Measurements from ENCODE around the gene KLK7.

Gene KLK7

DNA sequence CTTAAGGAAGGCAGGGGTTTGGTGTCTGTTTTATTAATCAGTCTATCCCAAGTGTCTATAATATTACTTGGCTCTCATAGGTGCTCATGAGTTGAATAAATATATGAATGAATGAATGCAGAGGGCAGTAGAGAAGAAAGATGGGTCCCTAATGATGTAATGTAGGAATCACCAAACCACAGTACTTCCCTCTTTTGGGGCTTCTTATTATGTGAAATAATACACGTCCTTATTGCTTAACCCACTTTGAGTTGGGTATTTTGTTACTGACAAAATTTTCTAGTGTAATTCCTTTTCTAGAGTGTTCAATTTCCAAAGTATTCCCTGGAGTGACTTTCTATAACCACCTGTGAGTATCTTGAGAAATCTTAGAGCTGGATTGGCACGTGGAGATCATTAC lies 44.1 kb downstream of the KLK7 start:
- no peak for TF ChIP-seq CREB1 (IDR thresholded peaks at IDR 0.05; ENCODE audit: low read depth)
- no peak for TF ChIP-seq USF1 (IDR thresholded peaks at IDR 0.05)
- TF ChIP-seq FOXM1 (IDR thresholded peaks at IDR 0.05; ENCODE audit: borderline replicate concordance, low read depth), result no peak
- TF ChIP-seq EGR1 (IDR thresholded peaks at IDR 0.05), result no peak
- TF ChIP-seq TAF1 (IDR thresholded peaks at IDR 0.05; ENCODE audit: low read depth), result no peak
- no peak for TF ChIP-seq YY1 (IDR thresholded peaks at IDR 0.05; ENCODE audit: low read depth)
- no peak for TF ChIP-seq EP300 (IDR thresholded peaks at IDR 0.05; ENCODE audit: borderline replicate concordance)
- no peak for TF ChIP-seq NFIC (IDR thresholded peaks at IDR 0.05)
- TF ChIP-seq, protein P1, sequence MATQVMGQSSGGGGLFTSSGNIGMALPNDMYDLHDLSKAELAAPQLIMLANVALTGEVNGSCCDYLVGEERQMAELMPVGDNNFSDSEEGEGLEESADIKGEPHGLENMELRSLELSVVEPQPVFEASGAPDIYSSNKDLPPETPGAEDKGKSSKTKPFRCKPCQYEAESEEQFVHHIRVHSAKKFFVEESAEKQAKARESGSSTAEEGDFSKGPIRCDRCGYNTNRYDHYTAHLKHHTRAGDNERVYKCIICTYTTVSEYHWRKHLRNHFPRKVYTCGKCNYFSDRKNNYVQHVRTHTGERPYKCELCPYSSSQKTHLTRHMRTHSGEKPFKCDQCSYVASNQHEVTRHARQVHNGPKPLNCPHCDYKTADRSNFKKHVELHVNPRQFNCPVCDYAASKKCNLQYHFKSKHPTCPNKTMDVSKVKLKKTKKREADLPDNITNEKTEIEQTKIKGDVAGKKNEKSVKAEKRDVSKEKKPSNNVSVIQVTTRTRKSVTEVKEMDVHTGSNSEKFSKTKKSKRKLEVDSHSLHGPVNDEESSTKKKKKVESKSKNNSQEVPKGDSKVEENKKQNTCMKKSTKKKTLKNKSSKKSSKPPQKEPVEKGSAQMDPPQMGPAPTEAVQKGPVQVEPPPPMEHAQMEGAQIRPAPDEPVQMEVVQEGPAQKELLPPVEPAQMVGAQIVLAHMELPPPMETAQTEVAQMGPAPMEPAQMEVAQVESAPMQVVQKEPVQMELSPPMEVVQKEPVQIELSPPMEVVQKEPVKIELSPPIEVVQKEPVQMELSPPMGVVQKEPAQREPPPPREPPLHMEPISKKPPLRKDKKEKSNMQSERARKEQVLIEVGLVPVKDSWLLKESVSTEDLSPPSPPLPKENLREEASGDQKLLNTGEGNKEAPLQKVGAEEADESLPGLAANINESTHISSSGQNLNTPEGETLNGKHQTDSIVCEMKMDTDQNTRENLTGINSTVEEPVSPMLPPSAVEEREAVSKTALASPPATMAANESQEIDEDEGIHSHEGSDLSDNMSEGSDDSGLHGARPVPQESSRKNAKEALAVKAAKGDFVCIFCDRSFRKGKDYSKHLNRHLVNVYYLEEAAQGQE (IDR thresholded peaks at IDR 0.05; ENCODE audit: low read depth), result no peak
- no peak for TF ChIP-seq TCF12 (IDR thresholded peaks at IDR 0.05; ENCODE audit: low read depth)
- no peak for TF ChIP-seq MAX (IDR thresholded peaks at IDR 0.05)
- no peak for TF ChIP-seq CEBPB (IDR thresholded peaks at IDR 0.05)
- TF ChIP-seq ZBTB7A (IDR thresholded peaks at IDR 0.05; ENCODE audit: low read depth), result no peak
- TF ChIP-seq RAD21 (IDR thresholded peaks at IDR 0.05; ENCODE audit: low read depth), result no peak
- TF ChIP-seq TEAD4 (IDR thresholded peaks at IDR 0.05), result no peak

- TF ChIP-seq FOXM1 (IDR thresholded peaks at IDR 0.05; ENCODE audit: borderline replicate concordance, low read depth), result no peak
- TF ChIP-seq TEAD4 (IDR thresholded peaks at IDR 0.05), result no peak
- no peak for TF ChIP-seq ZBTB7A (IDR thresholded peaks at IDR 0.05; ENCODE audit: low read depth)
- TF ChIP-seq, protein P1 (IDR thresholded peaks at IDR 0.05; ENCODE audit: low read depth), result no peak
- TF ChIP-seq CREB1 (IDR thresholded peaks at IDR 0.05; ENCODE audit: low read depth), result no peak
- no peak for TF ChIP-seq TCF12 (IDR thresholded peaks at IDR 0.05; ENCODE audit: low read depth)
- no peak for TF ChIP-seq NFIC (IDR thresholded peaks at IDR 0.05)
- TF ChIP-seq EP300 (IDR thresholded peaks at IDR 0.05; ENCODE audit: borderline replicate concordance), result no peak
These were observed 50.1 kb downstream of the KLK7 start for GRCh38 chr19:50933640-50934039.

- TF ChIP-seq MAX (IDR thresholded peaks at IDR 0.05), result no peak
- no peak for TF ChIP-seq EGR1 (IDR thresholded peaks at IDR 0.05)
These were observed 51.0 kb downstream of the KLK7 start for GRCh38 chr19:50932690-50933083.

DNA sequence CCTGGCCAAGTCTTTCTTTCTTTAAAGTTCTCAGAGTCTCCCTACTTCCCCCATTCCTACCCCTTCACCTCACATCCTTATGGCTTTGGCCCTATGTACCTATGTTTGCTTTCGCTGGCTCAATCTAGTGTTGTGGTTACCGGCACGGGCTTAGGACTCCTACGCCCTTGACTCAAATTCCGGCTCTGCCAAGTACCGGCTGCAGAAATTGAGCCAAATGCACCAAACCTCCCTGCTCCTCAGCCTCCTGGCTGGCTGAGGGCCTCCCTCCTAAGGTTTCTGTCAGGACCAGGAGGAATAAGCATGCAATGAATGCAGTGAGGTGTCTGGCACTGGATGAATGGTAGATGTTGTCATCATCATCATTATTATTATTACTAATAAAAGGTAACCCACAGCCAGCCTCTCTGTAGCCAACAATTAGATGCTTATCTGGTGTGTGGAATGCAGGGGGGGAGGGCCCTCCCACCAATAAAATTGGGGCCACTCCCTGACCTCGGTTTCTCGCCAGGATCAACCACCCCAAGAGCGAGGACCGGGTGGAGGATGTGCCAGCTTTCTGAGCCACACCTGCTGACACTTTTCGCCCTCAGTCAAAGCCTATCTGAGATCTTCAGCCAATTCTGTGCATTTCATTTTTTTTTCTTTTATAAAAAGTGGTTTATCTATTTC lies 51.6 kb downstream of the KLK7 start:
- TF ChIP-seq TAF1 (IDR thresholded peaks at IDR 0.05; ENCODE audit: low read depth) (no peak), TCF12 (IDR thresholded peaks at IDR 0.05; ENCODE audit: low read depth) (no peak)
- TF ChIP-seq, protein P1 (IDR thresholded peaks at IDR 0.05; ENCODE audit: low read depth), result no peak

DNA sequence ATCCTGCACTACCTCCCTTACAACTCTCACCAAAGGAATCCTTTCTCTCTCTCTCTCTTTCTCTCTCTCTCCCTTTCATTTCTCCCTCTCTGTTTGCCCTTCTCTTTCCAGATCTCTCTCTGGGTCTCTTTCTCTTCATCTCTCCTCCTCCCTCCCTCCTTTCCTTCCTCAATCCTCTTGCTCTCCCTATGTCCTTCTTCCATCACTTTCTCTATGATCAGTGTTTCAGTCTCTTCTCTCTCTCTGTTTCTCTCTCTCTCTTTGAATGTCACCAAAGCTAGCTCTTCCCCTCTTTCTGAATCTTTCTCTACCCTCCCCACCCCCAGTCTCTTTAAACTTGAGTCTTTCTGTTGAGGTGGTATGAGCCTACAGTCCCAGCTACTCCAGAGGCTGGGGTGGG lies 52.7 kb downstream of the KLK7 start:
- no peak for TF ChIP-seq EGR1 (IDR thresholded peaks at IDR 0.05)
- TF ChIP-seq USF1 (IDR thresholded peaks at IDR 0.05), result no peak
- no peak for TF ChIP-seq MAX (IDR thresholded peaks at IDR 0.05)

Data from Ishikawa (cell line).